ENCODE measurements around the gene QKI.

DNA sequence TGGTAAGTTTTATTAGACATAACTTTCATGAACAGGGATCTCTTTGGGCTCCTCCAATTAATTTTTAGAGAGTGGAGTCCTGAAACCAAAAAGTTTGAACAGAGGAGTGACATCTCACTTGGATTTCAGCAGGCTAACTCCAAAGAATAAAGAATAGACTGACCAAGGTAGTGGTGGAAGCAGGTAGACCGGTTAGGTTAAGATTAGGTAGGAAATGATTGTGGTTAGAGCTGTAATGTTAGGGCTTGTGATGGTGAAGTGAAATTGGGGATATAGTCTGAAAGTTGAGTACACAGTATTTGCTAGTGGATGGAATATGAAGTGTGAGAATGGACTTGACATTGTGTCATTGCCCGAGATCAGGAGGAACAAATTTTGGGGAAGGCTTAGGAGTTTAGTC lies 27.8 kb downstream of the QKI start:
- TF ChIP-seq GATA2 (IDR thresholded peaks at IDR 0.05; ENCODE audit: low read depth, low read length) (no peak), GATA3 (IDR thresholded peaks at IDR 0.05; ENCODE audit: low read depth, low read length) (no peak)

Measured in SH-SY5Y (cell line).